GM21529 (cell line): ENCODE measurements around the gene NRG3.

Experiments used
- ATAC-seq: cut with Tn5 transposase; IDR thresholded peaks from one replicate; pipeline ENCODE4 v1.9.1; 2021; ENCODE audit not compliant: unreplicated experiment

NRG3 gene

DNA sequence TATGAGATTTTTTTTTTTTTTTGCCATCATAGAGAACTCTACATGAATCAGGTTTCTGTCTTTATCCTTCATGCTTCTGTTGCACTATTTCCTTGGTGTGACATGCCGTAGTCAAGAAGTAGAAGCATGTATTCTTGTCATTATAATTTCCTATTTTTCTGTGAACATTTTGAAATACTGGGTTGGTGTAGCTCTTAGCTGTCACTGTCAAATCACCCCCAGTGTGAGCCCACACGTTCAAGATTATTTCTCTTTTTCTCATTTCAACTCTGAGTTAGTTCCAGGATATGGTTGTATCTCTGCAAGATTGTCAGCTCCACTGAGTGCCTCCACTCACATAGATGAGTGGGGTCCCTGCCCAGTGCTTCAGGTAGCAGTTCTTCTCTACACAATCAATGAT, 209.5 kb downstream of the NRG3 start:
- no peak for ATAC-seq

DNA sequence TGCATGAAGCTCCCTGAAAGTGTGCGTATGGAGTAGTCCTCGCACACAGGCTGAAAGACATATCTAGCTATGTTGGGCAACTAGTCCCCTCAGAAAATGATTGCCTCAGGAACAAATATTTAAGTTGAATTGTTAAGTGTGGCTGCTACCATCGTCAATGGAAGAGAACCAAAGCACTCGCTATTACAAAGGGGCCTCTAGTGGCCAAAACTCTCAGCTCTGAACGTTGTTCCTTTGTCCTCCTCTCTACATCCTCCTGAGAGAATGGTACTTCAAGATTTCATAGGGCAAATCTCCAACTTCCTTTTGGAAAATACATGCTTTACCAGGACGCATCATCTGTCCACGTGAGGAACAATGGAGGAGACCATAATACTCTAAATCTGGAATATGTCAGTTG, 209.9 kb downstream of the NRG3 start:
- no peak for ATAC-seq

DNA sequence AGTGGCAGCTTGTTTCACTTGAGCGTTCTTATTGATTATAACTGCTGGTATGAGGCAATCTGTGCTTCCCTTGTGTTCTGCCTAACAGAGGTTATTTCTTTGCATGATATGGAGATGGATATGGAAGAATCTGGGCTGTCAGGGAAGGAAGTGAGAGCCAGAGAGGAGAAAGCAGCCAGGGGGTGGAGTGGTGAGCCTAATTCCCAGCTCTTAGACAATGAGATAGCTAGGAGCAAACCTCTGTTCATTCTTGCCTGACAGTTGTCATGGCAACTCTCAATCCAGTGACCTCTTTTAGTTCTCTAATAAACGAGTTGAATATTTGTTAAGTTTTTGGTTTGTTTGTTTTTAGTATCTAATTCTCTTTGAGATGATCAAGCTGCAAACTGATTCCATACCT, 214.3 kb downstream of the NRG3 start:
- no peak for ATAC-seq

DNA sequence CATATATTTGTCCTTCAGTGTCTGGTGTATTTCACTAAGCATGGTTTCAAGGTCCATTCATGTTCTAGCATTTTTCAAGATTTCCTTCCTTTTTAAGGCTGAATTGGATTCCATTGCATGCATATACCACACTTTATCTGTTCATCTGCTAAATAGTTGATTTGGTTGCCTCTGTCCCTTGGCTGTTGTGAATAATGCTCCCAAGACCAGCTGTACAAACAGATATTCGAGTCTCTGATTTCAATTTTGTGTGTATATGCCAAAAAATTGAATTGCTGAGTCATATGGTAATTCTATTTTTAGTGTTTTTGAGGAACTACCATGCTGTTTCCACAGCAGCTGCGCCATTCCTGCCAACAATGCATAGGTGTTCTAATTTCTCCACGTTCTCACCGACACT, 216.4 kb downstream of the NRG3 start:
- ATAC-seq, result no peak

DNA sequence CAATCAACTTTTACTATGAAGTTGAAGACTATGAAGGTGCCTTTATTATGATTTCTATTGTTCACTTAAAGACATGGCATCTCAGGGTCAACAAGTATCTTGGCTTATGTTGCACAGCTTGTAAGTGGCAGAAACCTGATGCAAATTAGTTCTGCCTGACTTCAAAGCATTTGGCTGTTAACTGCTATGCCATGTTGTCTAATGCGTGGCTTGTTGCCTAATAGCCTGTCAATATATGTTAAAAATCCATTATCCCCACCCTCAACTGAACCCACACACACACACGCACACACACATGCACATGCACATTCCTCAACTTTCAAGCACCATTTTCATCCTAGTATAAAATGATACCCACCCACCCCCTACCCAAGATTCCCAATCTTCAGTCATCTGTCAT, 217.1 kb downstream of the NRG3 start:
- ATAC-seq, result no peak

DNA sequence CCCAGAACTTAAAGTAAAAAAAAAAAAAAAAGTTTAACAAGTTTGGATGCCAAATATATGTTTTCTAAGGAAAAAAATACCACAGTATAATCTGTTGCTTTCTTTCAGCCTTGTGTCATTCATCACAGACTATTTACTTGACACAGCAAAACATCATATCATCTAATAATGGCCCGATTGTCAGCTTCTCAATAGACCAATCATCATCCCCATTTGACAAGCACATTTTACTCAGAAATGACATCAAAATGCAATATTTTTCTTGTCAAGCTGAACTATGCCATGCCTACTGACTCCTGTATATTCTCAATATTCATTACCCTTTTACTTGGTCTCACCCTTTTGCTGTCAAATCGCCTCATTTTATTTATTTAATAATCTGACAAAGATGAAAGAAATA, 249.7 kb downstream of the NRG3 start:
- ATAC-seq, result no peak

DNA sequence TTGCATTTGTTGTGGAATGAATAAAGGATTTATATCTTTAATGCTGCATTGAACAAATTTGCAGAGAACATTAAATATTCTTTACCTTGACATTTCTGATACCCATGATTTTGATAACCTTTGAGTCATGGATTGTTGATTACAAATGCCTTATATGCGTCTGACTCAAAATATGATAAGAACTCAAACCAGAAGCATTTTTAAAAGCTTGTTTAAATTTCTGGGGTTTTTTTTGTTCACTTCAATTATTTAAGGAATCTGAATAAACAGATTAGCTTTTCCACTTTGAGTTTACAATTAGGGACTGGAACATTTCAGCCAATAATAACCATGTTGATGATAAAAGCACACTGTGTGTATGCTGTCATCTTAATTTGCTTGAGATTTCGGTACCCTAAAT, 253.5 kb downstream of the NRG3 start:
- ATAC-seq, result no peak

DNA sequence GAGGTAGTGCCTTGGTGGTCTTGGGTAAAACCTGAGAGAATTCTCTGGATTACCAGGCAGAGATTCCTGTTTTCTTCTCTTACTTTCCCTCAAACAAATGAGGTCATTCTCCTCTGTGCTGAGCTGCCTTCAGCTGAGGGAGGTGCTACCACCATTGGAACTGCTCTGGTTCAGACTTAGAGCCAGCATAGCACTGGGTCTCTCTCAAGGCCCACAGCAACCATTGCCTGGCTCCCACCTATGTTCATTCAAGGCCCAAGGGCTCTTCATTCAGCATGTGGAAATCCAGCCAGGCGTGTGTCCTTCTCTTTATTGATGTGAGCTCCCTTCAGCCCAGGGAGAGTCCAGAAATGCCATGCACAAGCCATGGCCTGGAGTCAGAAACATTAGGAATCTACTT, 261.1 kb downstream of the NRG3 start:
- ATAC-seq, result no peak

DNA sequence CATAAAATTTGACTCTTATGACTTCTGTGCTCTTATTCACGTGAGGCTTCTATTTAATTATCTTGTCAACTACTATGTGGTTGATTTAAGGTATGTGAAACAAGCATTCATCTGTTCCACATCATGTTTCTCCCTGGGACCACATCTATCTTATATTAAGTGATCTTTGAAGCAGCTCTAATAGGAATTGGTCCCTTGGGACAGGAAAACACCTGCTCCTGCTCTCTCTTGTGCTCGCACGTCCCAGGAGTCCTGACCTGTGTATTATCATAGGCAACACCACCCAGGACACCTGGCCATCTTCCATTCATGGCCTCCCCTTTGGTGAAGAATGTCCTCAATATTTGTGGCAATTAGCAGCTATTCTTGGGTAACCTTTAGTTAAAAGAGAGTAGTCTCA, 269.2 kb downstream of the NRG3 start:
- no peak for ATAC-seq

DNA sequence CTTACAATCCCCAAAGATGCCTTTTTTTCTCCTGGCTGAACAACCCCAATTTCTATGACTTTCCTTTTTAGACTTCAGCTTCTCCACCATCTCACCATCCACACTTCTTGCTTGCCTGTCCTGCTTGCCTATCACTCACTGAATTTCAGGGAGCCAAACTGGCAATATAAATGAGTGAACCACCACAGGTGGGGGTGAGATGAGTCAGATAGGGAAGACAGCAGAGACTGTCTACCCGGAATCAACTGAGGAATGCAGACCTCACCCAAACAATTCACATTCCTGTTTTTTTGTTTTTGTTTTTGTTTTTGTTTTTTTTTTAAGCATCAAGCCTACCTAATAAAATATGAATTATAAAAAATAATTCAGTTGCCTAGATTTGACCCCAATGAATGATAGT, 273.8 kb downstream of the NRG3 start:
- ATAC-seq, result no peak

DNA sequence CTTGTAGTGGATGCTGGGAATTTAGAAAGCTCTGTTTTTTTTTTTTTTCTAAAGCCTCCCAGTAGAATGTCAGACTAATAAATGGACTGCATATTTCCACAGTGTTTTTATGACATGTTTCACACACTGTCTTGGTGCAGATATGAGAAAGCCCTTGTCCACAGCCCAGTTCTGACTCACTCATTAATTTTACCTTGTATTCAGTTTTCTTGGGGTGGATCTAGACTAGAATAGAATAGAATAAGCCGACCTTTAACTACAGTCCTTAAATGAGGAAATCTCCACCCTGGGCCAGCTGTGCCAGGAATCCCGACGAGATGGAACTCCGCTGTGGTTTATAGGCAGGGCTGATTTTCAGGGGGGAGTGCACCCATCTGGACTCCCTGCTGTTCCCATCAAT, 274.7 kb downstream of the NRG3 start:
- no peak for ATAC-seq

DNA sequence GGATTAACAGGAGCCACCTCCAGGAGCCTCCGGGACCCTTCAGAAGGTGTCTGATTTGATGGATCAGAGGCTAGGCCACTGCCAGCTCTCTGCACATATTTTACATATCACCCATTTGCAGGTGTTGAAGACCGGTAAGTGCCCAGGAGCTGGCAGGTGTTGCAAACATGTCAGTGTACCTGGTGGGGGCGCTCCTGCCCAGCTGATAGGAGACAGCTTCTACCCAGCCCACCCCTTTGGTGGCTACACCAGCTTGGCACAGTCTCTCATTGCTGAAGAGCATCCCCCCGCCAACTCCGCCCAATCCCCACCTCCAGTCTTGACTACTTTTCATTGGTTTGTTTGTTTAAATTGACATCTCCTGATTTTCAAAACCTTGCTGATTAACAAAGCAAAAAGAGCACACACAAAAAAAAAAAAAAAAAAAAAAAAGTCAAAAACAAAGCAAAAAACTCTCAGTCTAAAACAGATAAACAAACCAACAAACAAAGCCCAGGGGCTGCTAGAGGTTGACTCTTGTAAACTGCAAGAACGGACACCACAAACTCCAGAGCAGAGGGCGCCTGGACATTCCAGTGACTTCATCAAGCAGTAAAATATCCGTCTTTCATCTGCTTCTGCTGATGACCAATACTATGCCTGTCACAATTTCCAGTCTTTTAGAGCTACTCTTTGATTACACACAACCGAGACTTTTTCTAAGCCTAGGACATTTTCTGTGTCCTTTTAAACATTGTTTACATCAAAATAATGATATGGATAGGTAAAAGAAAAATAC, 275.3 kb downstream of the NRG3 start:
- ATAC-seq, result no peak

DNA sequence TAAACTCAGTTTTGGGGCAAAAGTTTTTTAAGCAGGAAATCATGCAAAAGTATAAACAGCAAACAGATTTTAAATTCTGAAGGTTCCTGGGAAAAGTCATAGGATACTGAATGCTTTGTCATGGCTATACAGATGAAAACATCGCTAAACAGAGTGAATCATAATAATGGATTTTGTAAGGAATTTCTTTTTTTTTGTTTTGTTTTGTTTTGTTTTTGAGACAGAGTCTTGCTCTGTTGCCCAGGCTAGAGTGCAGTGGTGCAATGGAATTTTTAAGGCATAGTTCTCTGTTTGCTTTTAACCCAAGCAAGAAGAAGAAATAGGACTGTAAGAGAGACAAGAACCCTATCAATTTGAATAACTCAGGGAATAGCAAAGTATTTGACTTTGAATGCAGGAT, 285.3 kb downstream of the NRG3 start:
- ATAC-seq, result no peak

DNA sequence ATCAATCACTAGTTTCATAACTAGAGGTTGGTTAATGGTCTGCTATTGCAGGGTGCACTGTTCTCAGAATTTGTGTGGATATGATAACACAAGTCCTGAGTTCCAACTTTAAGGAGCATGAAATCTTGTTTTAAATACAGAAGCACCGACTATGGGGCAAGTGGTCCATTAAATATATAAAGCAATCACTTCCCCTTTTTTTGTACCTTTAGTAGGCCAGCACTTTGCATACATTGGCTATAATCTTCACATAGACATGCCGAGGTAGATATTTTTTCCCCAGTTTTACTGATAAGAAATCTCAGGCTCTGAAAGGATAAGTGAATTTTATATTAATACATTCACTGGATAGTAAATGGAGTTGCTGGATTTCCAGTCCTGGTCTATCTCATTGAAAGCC, 286.3 kb downstream of the NRG3 start:
- ATAC-seq, result no peak

DNA sequence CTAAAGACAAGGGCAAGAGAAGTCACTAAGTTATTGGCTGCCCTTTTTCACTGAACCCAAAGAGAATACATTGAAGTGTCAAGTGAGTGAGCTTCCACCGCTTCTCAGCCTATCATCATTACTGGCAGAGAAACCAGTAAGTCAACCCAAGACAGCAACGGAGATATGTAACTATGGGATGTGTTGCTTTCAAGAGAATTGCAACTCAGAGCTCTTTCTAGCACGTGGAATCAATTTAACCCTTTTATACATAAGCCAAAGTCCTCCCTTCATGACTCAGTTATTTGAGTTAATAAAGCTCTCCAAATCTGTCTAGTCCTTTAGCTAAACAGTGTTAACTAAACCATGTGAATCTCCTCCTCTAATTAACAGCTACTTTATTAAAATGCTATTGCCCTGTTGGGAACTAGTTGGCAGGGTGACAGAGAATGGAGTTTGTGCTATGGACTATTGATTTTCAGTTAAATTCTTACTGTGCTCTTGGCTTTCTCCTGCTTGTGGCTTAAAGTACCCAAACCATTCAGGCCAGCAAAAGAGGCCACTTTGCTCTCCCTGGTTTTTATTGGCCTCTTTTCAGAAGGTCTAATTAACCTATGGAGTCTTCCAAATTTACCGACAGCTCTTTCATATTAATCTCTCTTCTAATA, 287.7 kb downstream of the NRG3 start:
- ATAC-seq, result no peak

DNA sequence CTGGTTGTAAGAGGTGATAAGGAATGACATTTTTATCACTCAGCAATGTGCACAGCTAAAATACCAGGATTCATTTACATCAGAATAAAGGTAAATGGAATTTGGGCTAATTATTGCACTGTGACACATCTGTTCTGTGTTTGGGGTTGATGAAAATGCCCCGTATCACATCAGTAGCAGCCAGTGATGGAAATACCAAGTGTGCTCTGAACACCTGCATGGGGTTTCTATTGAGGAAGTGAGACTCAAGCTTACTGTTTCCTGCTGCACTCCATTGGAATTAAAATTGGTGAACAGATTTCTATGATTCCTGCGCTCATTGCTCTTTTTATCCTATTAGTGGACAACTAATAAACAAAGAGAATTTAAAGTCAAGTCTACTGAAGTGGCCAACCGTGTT, 296.9 kb downstream of the NRG3 start:
- ATAC-seq, result no peak

DNA sequence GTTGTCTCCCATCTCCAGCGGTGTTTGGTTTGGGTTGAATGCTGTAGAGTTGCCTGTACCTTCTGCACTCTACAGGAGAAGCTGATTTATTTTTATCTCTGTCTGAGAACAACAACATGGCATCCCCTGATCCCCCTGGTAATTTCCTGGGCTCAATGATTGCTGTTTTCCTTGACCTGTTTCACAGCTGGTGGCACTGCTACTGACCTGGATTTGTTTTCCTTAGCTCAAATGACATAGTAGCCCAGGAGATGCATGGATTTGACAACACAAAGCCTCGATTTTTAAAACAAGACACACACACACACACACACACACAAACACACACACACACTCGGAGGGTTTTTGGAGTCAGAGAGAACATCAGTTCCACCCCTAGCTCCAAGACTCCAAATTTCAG, 301.6 kb downstream of the NRG3 start:
- ATAC-seq, result no peak

DNA sequence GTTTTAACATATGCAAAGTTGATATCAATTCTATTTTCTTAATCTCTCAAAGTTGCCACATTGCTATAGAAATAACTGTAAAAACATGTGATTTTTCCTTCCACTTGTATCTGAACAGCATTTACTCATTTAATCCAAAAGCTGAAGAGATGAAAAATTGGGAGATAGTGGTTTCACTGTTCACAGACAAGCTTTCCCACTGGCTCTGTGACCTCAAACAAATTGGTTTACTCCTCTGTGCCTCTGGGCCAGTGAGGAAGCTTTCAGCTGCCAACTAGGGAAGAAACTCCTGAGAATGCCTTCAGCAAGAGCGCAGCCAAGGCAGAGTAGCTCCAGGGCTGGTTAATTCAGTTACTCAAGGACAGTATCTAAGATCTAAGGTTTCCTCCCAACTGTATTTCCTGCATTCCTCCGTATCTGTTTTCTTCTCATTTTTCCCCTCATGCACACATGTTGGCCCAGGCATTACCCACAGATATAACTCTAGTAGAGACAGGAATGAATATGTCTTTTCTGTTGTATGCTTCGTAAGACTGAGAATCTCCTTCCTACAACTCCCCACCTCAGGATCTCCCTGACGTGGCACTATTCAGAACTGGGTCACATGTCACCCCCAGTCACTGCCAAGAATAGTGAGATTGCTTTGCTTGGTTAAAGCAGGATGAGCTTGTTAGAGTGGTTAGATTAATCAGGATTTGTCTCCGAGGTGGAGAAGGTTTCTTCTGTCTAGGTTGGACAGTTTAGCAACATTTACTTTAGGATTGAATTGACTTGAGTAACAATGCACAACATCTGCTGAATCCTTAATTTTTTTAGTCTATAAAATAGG, 315.7 kb downstream of the NRG3 start:
- ATAC-seq, result no peak

DNA sequence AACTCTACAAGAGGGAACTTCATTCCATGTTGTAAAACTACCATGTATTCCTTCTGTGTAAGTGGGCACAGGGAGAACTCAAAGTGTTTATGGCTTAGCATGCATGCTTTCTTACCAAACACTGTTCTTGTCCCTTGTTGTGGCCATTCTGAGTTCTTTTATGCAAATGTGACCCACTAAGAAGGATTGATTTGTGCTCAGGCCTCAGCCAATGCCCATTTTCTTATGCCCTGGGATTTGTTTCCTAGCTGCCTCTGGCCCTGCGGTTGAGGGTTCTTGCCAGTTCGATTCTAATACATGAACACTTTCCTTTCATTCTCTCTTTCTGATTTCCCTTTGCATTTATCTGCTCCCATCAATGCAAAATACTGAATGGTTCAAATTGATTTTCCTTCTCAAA, 316.7 kb downstream of the NRG3 start:
- ATAC-seq, result no peak

DNA sequence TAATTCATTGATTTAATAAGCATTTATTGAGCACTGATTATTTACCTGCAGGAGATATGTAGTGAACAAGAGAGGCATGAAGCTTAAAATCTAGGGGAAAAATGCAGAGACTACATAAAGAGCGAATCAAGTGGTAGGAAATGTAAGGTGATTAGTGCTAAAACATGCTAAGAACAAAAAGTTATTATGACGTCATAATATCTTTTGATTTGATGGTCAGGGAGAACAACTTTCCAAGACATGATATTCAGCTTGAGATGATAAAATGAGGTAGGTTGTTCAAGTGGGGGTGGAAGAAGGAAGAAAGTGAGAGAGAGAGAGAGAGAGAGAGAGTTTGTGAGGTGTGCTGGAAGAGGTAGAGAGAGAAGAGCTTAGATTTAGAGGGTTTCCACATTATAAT, 317.7 kb downstream of the NRG3 start:
- ATAC-seq, result no peak

DNA sequence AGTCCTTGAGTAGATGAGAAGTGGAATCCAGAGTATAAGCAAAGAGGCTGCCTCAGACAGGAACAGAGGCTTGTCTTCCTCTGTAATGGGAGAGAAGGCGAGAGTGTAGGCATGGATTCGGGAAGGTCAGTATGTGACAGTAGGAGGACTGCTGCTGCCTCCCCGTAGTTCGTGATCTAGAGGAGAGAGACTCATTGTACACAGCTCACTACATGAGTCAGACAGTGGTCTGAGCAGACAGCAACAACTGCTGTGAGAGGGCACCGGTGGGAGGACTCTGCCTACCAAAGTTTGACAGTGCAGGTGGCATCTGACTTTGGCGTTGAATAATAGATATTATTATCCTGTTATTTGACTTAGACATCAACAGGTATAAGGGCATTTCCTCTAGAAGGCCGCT, 319.4 kb downstream of the NRG3 start:
- ATAC-seq, result no peak

DNA sequence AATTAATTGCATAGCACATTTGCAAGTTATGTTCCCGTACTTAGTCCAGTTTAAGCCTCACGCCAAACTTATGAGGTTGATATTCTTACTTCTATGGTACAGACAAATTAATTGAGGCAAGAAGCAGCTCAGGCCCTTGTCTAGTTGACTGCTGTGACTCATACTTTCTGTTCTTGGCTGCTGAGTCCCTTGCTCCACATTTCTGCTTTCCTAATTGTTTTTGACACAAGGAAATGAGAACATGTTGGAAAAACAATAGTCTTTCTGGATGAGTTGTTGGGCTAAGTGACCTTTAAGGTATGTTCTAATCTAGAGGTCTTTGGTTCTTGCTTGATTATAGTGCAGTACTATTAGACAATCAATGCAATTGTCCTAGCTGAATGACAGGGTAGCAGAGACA, 331.8 kb downstream of the NRG3 start:
- no peak for ATAC-seq
